H1 (cell line): ENCODE results near the gene PLCH2. TPM values are rescaled to one million over a fixed set of nuclear protein-coding genes. Genes with fewer than 3 reads are reported as not detected.

Experiments used
- CTCF ChIA-PET: fragments of 300-600 bp; sonication (Branson Sonifier 250); formaldehyde crosslinking; loops from one replicate; lab custom pipeline; 2021; ENCODE audit not compliant: partially characterized antibody; lab: Charles Lee
- POLR2A ChIA-PET: fragments of 300-600 bp; sonication (Branson Sonifier 250); formaldehyde crosslinking; loops from one replicate; lab custom pipeline; 2021; ENCODE audit warnings: inconsistent platforms; ENCODE audit not compliant: partially characterized antibody; lab: Charles Lee
- DNase-seq, 2 experiments: peaks; one replicate each; pipeline versions ENCODE4 v3.0.0 to v3.0.0-alpha.2; 2010 to 2022; ENCODE audit warnings: low spot score in 2 of 2, low read depth in 1 of 2, mixed read lengths in 1 of 2
- FAIRE-seq: peaks from 2 replicates; lab custom pipeline; 2011; peaks lifted over from hg19 to GRCh38; lab: Jason Lieb, UNC
- H2AFZ ChIP-seq: 2 replicates; pipeline ENCODE4 v1.8.1; 2012; ENCODE audit warnings: low read length, inconsistent platforms
- H2AK5ac ChIP-seq: 2 replicates; pipeline ENCODE4 v1.6.1; 2013; ENCODE audit warnings: low read depth, low read length
- H2BK120ac ChIP-seq: replicated peaks from 2 replicates; pipeline ENCODE3; 2013; ENCODE audit warnings: low read depth, low read length, inconsistent platforms
- H2BK12ac ChIP-seq: 2 replicates; pipeline ENCODE4 v1.6.1; 2013; ENCODE audit warnings: low read depth, low read length
- H2BK15ac ChIP-seq: 2 replicates; pipeline ENCODE4 v1.6.1; 2013; ENCODE audit warnings: low read length
- H2BK20ac ChIP-seq: 2 replicates; pipeline ENCODE4 v1.6.1; 2013; ENCODE audit warnings: low read length
- H2BK5ac ChIP-seq: 2 replicates; pipeline ENCODE4 v1.6.1; 2013; ENCODE audit warnings: low read depth, low read length
- H3K14ac ChIP-seq: 2 replicates; pipeline ENCODE4 v1.6.1; 2013; ENCODE audit warnings: inconsistent platforms; ENCODE audit not compliant: insufficient read length
- H3K18ac ChIP-seq: 2 replicates; pipeline ENCODE4 v1.6.1; 2013; ENCODE audit warnings: low read length; ENCODE audit errors: extremely low read depth
- H3K23ac ChIP-seq: 2 replicates; pipeline ENCODE4 v1.6.1; 2013; ENCODE audit warnings: inconsistent platforms; ENCODE audit not compliant: insufficient read length
- H3K23me2 ChIP-seq: 2 replicates; pipeline ENCODE4 v1.6.1; 2013; ENCODE audit warnings: low read depth, low read length
- H3K27ac ChIP-seq: 2 replicates; pipeline ENCODE4 v1.6.1; 2011; ENCODE audit warnings: low read depth, low read length, inconsistent platforms
- H3K27me3 ChIP-seq, 4 experiments: replicated peaks in 1 of 4; 1 replicate in 1 of 4; 2 replicates in 3 of 4; pipeline versions ENCODE4 v1.6.1 to v1.8.1; 2011 to 2013; ENCODE audit warnings: low read length in 3 of 4, mild to moderate bottlenecking in 3 of 4, inconsistent platforms in 2 of 4, mixed read lengths in 2 of 4, moderate library complexity in 1 of 4; ENCODE audit not compliant: control insufficient read depth in 3 of 4, insufficient read depth in 3 of 4; ENCODE audit errors: extremely low read depth in 1 of 4
- H3K36me3 ChIP-seq, 4 experiments: 2 replicates each; pipeline versions ENCODE4 v1.6.1 to v1.8.1; 2011 to 2013; ENCODE audit warnings: mild to moderate bottlenecking in 4 of 4, low read length in 3 of 4, moderate library complexity in 2 of 4, control low read depth in 1 of 4, inconsistent platforms in 1 of 4; ENCODE audit not compliant: insufficient read depth in 4 of 4, control insufficient read depth in 2 of 4
- H3K4ac ChIP-seq: replicated peaks from 2 replicates; pipeline ENCODE3; 2013; ENCODE audit warnings: low read length, low read depth, mixed read lengths, inconsistent platforms; ENCODE audit not compliant: insufficient read length
- H3K4me1 ChIP-seq, 4 experiments: replicated peaks in 1 of 4; 1 replicate in 1 of 4; 2 replicates in 3 of 4; pipeline versions ENCODE4 v1.6.1 to v1.8.1; 2011 to 2013; ENCODE audit warnings: low read length in 3 of 4, inconsistent platforms in 2 of 4, mixed read lengths in 1 of 4; ENCODE audit not compliant: insufficient read depth in 4 of 4, control insufficient read depth in 3 of 4
- H3K4me2 ChIP-seq, 2 experiments: 2 replicates each; pipeline versions ENCODE4 v1.6.1 to v1.8.1; 2011 to 2013; ENCODE audit warnings: low read depth in 2 of 2, low read length in 2 of 2, control low read depth in 1 of 2, inconsistent platforms in 1 of 2, mild to moderate bottlenecking in 1 of 2; ENCODE audit not compliant: insufficient read depth in 1 of 2
- H3K4me3 ChIP-seq, 4 experiments: fragments of 200-600, 300-600 bp in 1 of 4; sonication (generic), shearing (Covaris generic), sonication (Bioruptor Twin) in 1 of 4; 2 replicates each; pipeline versions ENCODE4 v1.5.1 to v1.8.1; 2011 to 2016; ENCODE audit warnings: low read length in 4 of 4, low read depth in 3 of 4, control low read depth in 2 of 4, inconsistent platforms in 2 of 4, mild to moderate bottlenecking in 2 of 4, mixed read lengths in 1 of 4, moderate library complexity in 1 of 4; ENCODE audit not compliant: insufficient read depth in 2 of 4; ENCODE audit errors: extremely low read depth in 1 of 4
- H3K56ac ChIP-seq: replicated peaks from 2 replicates; pipeline ENCODE3; 2013; ENCODE audit warnings: low read depth, mild to moderate bottlenecking, mixed read lengths, low read length, inconsistent platforms; ENCODE audit not compliant: insufficient read length
- H3K79me1 ChIP-seq: 2 replicates; pipeline ENCODE4 v1.6.1; 2013; ENCODE audit warnings: low read depth, low read length, control low read depth
- H3K79me2 ChIP-seq, 2 experiments: 2 replicates each; pipeline versions ENCODE4 v1.6.1 to v1.8.1; 2012 to 2013; ENCODE audit warnings: low read length in 2 of 2, mild to moderate bottlenecking in 2 of 2, inconsistent platforms in 1 of 2; ENCODE audit not compliant: insufficient read depth in 2 of 2, control insufficient read depth in 1 of 2
- H3K9ac ChIP-seq, 4 experiments: replicated peaks in 1 of 4; 1 replicate in 1 of 4; 2 replicates in 3 of 4; pipeline versions ENCODE4 v1.6.1 to v1.8.1; 2011 to 2013; ENCODE audit warnings: low read depth in 3 of 4, low read length in 3 of 4, control low read depth in 2 of 4, mild to moderate bottlenecking in 2 of 4, moderate library complexity in 2 of 4, inconsistent platforms in 1 of 4; ENCODE audit errors: extremely low read depth in 1 of 4
- H3K9me3 ChIP-seq, 2 experiments: 2 replicates each; pipeline versions ENCODE4 v1.6.1 to v1.8.1; 2012 to 2013; ENCODE audit warnings: mild to moderate bottlenecking in 2 of 2, moderate library complexity in 2 of 2, control low read depth in 1 of 2, inconsistent platforms in 1 of 2, low read depth in 1 of 2, low read length in 1 of 2, mixed read lengths in 1 of 2; ENCODE audit not compliant: insufficient read depth in 2 of 2
- H4K20me1 ChIP-seq, 2 experiments: replicated peaks in 1 of 2; 2 replicates each; pipeline versions ENCODE3 to v1.8.1; 2011 to 2013; ENCODE audit warnings: inconsistent platforms in 2 of 2, low read length in 2 of 2, mild to moderate bottlenecking in 1 of 2; ENCODE audit not compliant: insufficient read depth in 2 of 2, control insufficient read depth in 1 of 2
- H4K5ac ChIP-seq: 2 replicates; pipeline ENCODE4 v1.6.1; 2013; ENCODE audit warnings: low read length, low read depth, mixed read lengths, inconsistent platforms; ENCODE audit not compliant: insufficient read length
- H4K8ac ChIP-seq: 2 replicates; pipeline ENCODE4 v1.8.0; 2013; ENCODE audit warnings: mild to moderate bottlenecking, moderate library complexity, low read length, inconsistent platforms; ENCODE audit not compliant: insufficient read depth; ENCODE audit errors: extremely low read depth
- H4K91ac ChIP-seq: replicated peaks from 2 replicates; pipeline ENCODE3; 2013; ENCODE audit warnings: low read length, mixed read lengths, inconsistent platforms; ENCODE audit not compliant: insufficient read length
- BACH1 ChIP-seq: IDR thresholded peaks from 2 replicates; pipeline ENCODE4 v1.6.1; 2012; ENCODE audit warnings: low read length, improper control_type of control experiment
- CEBPB ChIP-seq: IDR thresholded peaks from 2 replicates; pipeline ENCODE4 v1.6.1; 2012; ENCODE audit warnings: low read depth, low read length
- EZH2 ChIP-seq: fragments of 200-600 bp; sonication (generic); IDR thresholded peaks from 2 replicates; pipeline ENCODE4 v1.7.1; 2012; ENCODE audit warnings: low read depth, mild to moderate bottlenecking, moderate library complexity, low read length, inconsistent platforms; ENCODE audit not compliant: severe bottlenecking
- GABPA ChIP-seq: IDR thresholded peaks from 2 replicates; pipeline ENCODE4 v1.6.1; 2011; ENCODE audit warnings: mild to moderate bottlenecking, low read length, moderate library complexity, borderline replicate concordance; ENCODE audit not compliant: insufficient read depth
- KDM5A ChIP-seq: fragments of 200-600 bp; IDR thresholded peaks from 2 replicates; pipeline ENCODE4 v1.7.1; 2012; ENCODE audit warnings: mild to moderate bottlenecking, low read length, inconsistent platforms, mixed read lengths
- POLR2A ChIP-seq, 2 experiments: IDR thresholded peaks; 1 replicate in 1 of 2; 2 replicates in 1 of 2; pipeline ENCODE4 v1.6.1; 2011; ENCODE audit warnings: low read depth in 2 of 2, low read length in 2 of 2, mild to moderate bottlenecking in 2 of 2; ENCODE audit errors: control extremely low read depth in 1 of 2
- RFX5 ChIP-seq: IDR thresholded peaks from 2 replicates; pipeline ENCODE4 v1.6.1; 2011; ENCODE audit warnings: low read depth, low read length, improper control_type of control experiment, borderline replicate concordance
- RXRA ChIP-seq: IDR thresholded peaks from 2 replicates; pipeline ENCODE4 v1.6.1; 2011; ENCODE audit warnings: low read depth, mild to moderate bottlenecking, low read length, moderate library complexity; ENCODE audit not compliant: insufficient read depth
- SAP30 ChIP-seq: fragments of 300-600 bp; sonication (generic); IDR thresholded peaks from 2 replicates; pipeline ENCODE4 v1.7.1; 2012; ENCODE audit warnings: low read length, moderate library complexity, mild to moderate bottlenecking, inconsistent platforms; ENCODE audit not compliant: insufficient read depth, insufficient replicate concordance
- TCF12 ChIP-seq: IDR thresholded peaks from 2 replicates; pipeline ENCODE4 v1.6.1; 2011; ENCODE audit warnings: low read depth, mild to moderate bottlenecking, low read length
- WGBS, 2 experiments: shearing (Covaris generic) in 1 of 2; methylation state at CpG; one replicate each; pipeline versions ENCODE4 v1.1.6 to v1.1.7; 2013 to 2015; ENCODE audit warnings: low lambda C conversion rate in 2 of 2, mixed read lengths in 2 of 2, inconsistent platforms in 1 of 2, low coverage in 1 of 2, missing lambda C conversion rate in 1 of 2; ENCODE audit not compliant: insufficient replicate concordance in 2 of 2, insufficient coverage in 1 of 2, insufficient read length in 1 of 2; ENCODE audit errors: extremely low coverage in 1 of 2, missing lambda C conversion rate in 1 of 2; 5-methylcytosine and 5-hydroxymethylcytosine counted together
- polyA plus RNA-seq, 7 experiments: library from polyadenylated mRNA; depleted of rRNA in 3 of 7; stranded (reverse) in 5 of 7; unstranded in 2 of 7; fragments of >200 nt in 5 of 7; fragments of 200-250 nt in 2 of 7; gene quantifications; 1 replicate in 5 of 7; 2 replicates in 1 of 7; 4 replicates in 1 of 7; pipeline versions ENCODE4 v1.2.1 to v1.2.3, GENCODE V29; 2011 to 2013; ENCODE audit warnings: missing spikeins in 2 of 7, mixed read lengths in 2 of 7
- total RNA-seq: library from RNA; stranded (reverse); fragmentation: NEBNext Ultra II Directional; extraction: Animal tissue kit (Norgen Biotek cat#: 25700); gene quantifications from 2 replicates; pipeline ENCODE4 v1.2.1, GENCODE V29; 2021

The PLCH2 gene
- total and polyA plus RNA-seq, 2 of the 8 experiments (the other 6 are each of a cell fraction or from before 2014, with no cell fraction given): 0.14 to 0.19 TPM

DNA sequence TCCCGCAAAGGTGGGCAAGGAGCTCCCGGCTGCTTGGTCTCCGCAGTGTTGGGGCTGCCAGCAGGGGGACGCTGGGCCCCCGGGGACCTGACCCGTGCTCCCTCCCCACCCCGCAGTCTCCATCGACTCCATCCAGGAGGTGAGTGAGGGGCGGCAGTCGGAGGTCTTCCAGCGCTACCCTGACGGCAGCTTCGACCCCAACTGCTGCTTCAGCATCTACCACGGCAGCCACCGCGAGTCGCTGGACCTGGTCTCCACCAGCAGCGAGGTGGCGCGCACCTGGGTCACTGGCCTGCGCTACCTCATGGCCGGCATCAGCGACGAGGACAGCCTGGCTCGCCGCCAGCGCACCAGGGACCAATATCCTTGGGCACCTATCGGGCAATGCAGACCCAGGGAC, 3.5 kb downstream of the PLCH2 start:
- H2BK12ac ChIP-seq: no peak overlapping the region
- H3K27me3 ChIP-seq: no peaks in the 10 kb centered on the region; a peak in 1 of 7 replicates
- H3K9ac ChIP-seq: no peak overlapping the region
- no peak overlapping the region for H3K27ac ChIP-seq
- H4K20me1 ChIP-seq: peaks cover 0 to 4% of the 10 kb centered on the region in 2 experiments
- DNase-seq (no peak), FAIRE-seq (no peak)
- ChIA-PET POLR2A (interaction anchor here (0.5 to 1.5 kb wide), 3 partner anchors 9 to 81 kb away, joined by 3 to 4 read pairs (median 3); no protein-coding TSS in a partner anchor), CTCF (interaction anchor here (1.2 to 2.1 kb wide), 5 partner anchors 9 to 58 kb away, joined by 3 to 8 read pairs (median 5); no protein-coding TSS in a partner anchor)
- H2BK15ac ChIP-seq: no peak overlapping the region
- no peaks in the 10 kb centered on the region for H3K79me2 ChIP-seq
- H3K56ac ChIP-seq: no peak overlapping the region
- no peak overlapping the region for H3K23ac ChIP-seq
- WGBS, 2 experiments: 90% methylated on average over 24 of the region's 28 CpGs; no CpG with 5 or more reads in 1 of the 2 experiments
- H3K14ac ChIP-seq: no peak overlapping the region
- no peak overlapping the region for H3K4ac ChIP-seq
- H2BK5ac ChIP-seq: no peak overlapping the region
- H4K91ac ChIP-seq: no peak overlapping the region
- no peak overlapping the region for H2AFZ ChIP-seq
- peaks cover 0 to 2% (median 0%) of the 10 kb centered on the region in 4 experiments; a peak in 1 of 7 replicates for H3K4me1 ChIP-seq
- H4K8ac ChIP-seq: no peak overlapping the region
- H3K18ac ChIP-seq: no peak overlapping the region
- H2BK20ac ChIP-seq: no peak overlapping the region
- H3K4me2 ChIP-seq: no peak overlapping the region
- no peak overlapping the region for H2AK5ac ChIP-seq
- no peaks in the 10 kb centered on the region for H3K79me1 ChIP-seq
- TF ChIP-seq RFX5 (no peak), POLR2A (IDR thresholded peaks at IDR 0.05; ENCODE audit: control extremely low read depth in 1 of 2, low read depth in 2 of 2, low read length in 2 of 2) (no peak), KDM5A (no peak), GABPA (no peak), RXRA (no peak), EZH2 (no peak), SAP30 (no peak), TCF12 (no peak), BACH1 (no peak), CEBPB (no peak)
- TF ChIP-seq, all 59 proteins: peak for 0
- H4K5ac ChIP-seq: no peak overlapping the region
- no peaks in the 10 kb centered on the region; the same call in 1 of the 2 replicates for H3K23me2 ChIP-seq
- H3K4me3 ChIP-seq: no peak overlapping the region
- no peak overlapping the region for H2BK120ac ChIP-seq
- no peaks in the 10 kb centered on the region for H3K9me3 ChIP-seq
- H3K36me3 ChIP-seq: no peaks in the 10 kb centered on the region
